Calu3 (cell line): ENCODE data around the gene LOXL3. TPM values are rescaled to one million over a fixed set of nuclear protein-coding genes. Genes with fewer than 3 reads are reported as not detected.

ENCODE experiments used
- BruUV-seq: library from RNA; stranded (reverse); fragments of 400-500 nt; replicated peaks from 2 replicates; lab custom pipeline; 2021; lab: Mats Ljungman, UMichigan
- CTCF ChIA-PET: fragments of 300-600 bp; sonication (Branson Sonifier 250); formaldehyde crosslinking; loops from one replicate; lab custom pipeline; 2022; ENCODE audit warnings: antibody characterized with exemption; lab: Charles Lee
- DNase-seq: peaks from one replicate; pipeline ENCODE4 v3.0.0; 2022
- H3K27ac Mint-ChIP-seq: one replicate; pipeline ENCODE4 v1.8.0; 2022; ENCODE audit warnings: mixed read lengths; ENCODE audit not compliant: unreplicated experiment
- H3K27me3 Mint-ChIP-seq: one replicate; pipeline ENCODE4 v1.8.0; 2022; ENCODE audit warnings: mixed read lengths; ENCODE audit not compliant: unreplicated experiment
- H3K36me3 Mint-ChIP-seq: one replicate; pipeline ENCODE4 v1.8.0; 2022; ENCODE audit warnings: mild to moderate bottlenecking, moderate library complexity, mixed read lengths; ENCODE audit not compliant: insufficient read depth, unreplicated experiment
- H3K4me1 Mint-ChIP-seq: one replicate; pipeline ENCODE4 v1.8.0; 2022; ENCODE audit warnings: mild to moderate bottlenecking, low read depth, mixed read lengths; ENCODE audit not compliant: unreplicated experiment
- H3K4me3 Mint-ChIP-seq: one replicate; pipeline ENCODE4 v1.8.0; 2022; ENCODE audit warnings: mild to moderate bottlenecking, low read depth, moderate library complexity, mixed read lengths; ENCODE audit not compliant: unreplicated experiment
- H3K9me3 Mint-ChIP-seq: one replicate; pipeline ENCODE4 v1.8.0; 2022; ENCODE audit warnings: low read depth, mixed read lengths; ENCODE audit not compliant: unreplicated experiment
- intact Hi-C: fragments of 100-400 bp; cut with micrococcal nuclease; formaldehyde crosslinking; loops from one replicate; pipeline ENCODE4 v1.10.0; 2022; ENCODE audit not compliant: unreplicated experiment
- total RNA-seq: library from RNA; stranded (reverse); gene quantifications from 2 replicates; pipeline ENCODE4 v1.2.3, GENCODE V29; 2022
- TF ChIP-seq, protein P1 (sequence below): fragments of 200-600 bp; IDR thresholded peaks from one replicate; pipeline ENCODE4 v1.8.0; 2022; ENCODE audit warnings: antibody characterized with exemption; ENCODE audit not compliant: unreplicated experiment

LOXL3 gene
- total RNA-seq, 1 experiment from 2014 or later = 1.2 TPM

DNA sequence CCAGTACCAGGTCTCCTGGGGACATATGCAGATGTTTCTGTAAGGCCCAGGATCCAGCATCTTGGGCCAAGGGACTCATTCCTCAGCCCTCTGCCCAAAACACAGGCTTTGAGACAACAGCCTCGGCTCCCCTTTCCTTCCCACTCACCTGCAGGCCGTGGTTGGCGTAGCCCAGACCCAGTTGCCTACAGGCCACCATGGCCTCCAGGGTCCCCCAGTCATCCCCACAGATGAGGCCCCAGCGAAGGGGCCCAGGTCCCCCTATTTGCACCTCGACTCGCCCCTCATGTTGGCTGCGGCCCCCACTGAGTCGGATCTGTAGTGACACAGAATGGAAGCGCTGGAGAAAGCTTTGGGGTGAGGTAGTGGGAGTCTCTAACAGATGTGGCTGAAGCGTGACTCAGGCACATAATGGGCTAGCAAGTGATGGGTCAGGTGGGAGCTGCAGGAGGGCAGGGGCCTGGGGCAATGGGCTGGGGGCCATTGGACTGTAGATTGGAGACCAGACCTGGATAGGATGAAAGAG, 18.2 kb downstream of the LOXL3 start:
- no peaks in the 10 kb centered on the region for H3K9me3 Mint-ChIP-seq
- no peak overlapping the region for H3K4me3 Mint-ChIP-seq
- no peak for DNase-seq
- peaks cover 16% of the 10 kb centered on the region for H3K4me1 Mint-ChIP-seq
- intact Hi-C loops = loop anchor here (10.0 kb wide), 1 partner anchor 201 kb away; no protein-coding TSS in a partner anchor
- H3K27me3 Mint-ChIP-seq = peaks cover 40% of the 10 kb centered on the region
- CTCF ChIA-PET = no interaction called here
- TF ChIP-seq, protein P1, sequence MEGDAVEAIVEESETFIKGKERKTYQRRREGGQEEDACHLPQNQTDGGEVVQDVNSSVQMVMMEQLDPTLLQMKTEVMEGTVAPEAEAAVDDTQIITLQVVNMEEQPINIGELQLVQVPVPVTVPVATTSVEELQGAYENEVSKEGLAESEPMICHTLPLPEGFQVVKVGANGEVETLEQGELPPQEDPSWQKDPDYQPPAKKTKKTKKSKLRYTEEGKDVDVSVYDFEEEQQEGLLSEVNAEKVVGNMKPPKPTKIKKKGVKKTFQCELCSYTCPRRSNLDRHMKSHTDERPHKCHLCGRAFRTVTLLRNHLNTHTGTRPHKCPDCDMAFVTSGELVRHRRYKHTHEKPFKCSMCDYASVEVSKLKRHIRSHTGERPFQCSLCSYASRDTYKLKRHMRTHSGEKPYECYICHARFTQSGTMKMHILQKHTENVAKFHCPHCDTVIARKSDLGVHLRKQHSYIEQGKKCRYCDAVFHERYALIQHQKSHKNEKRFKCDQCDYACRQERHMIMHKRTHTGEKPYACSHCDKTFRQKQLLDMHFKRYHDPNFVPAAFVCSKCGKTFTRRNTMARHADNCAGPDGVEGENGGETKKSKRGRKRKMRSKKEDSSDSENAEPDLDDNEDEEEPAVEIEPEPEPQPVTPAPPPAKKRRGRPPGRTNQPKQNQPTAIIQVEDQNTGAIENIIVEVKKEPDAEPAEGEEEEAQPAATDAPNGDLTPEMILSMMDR = no peak
- BruUV-seq = no TSS peak
- H3K36me3 Mint-ChIP-seq = peaks cover 7% of the 10 kb centered on the region
- H3K27ac Mint-ChIP-seq = no peak overlapping the region

DNA sequence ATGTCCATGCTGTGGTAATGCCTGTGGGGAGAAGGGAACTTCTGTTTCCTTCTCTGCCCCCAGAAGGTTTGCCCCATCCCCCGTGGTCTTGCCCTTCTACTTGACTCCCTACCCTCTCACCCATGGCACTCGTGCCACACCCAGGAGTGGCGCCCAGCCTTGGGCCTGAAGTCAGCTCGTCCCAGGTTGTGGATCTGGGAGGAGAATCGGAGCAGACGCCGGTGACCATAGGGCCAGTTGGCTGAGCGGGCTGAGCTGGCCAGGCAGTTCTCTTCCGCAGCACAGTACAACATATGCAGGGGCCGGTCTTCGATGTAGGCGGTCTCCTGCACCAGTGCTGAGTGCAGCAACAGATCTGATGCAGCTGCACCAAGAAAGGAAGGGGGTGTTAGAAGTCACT, 19.3 kb downstream of the LOXL3 start:
- H3K27ac Mint-ChIP-seq = no peak overlapping the region
- BruUV-seq = no TSS peak
- peaks cover 17% of the 10 kb centered on the region for H3K4me1 Mint-ChIP-seq
- CTCF ChIA-PET = no interaction called here
- no peak for DNase-seq
- H3K4me3 Mint-ChIP-seq = no peak overlapping the region
- peaks cover 18% of the 10 kb centered on the region for H3K36me3 Mint-ChIP-seq
- H3K9me3 Mint-ChIP-seq = no peaks in the 10 kb centered on the region
- TF ChIP-seq, protein P1 = no peak
- intact Hi-C loops = loop anchor here (10.0 kb wide), 1 partner anchor 200 kb away; no protein-coding TSS in a partner anchor
- H3K27me3 Mint-ChIP-seq = peaks cover 40% of the 10 kb centered on the region

DNA sequence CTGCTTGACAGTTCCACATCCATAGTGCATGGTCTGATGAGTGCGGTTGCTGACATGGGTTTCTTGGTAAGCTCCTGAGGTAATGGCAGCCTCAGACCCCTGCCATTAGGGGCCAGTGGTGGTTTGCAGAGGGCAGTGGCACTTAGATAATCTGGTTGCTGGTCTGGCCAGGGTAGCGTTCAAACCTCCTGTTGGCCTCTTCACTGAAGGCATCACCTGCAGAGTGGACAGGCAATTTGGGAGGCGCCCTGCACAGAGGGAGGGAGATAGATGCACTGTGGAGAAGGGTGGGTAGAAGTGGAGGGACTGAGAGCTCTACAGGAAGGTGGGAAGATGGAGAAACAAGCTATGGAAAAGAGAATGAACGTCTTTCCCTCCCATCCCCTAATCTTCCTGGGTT, 20.3 kb downstream of the LOXL3 start:
- Mint-ChIP-seq H3K36me3 (peaks cover 28% of the 10 kb centered on the region), H3K27me3 (peaks cover 30% of the 10 kb centered on the region), H3K9me3 (no peaks in the 10 kb centered on the region), H3K27ac (no peak overlapping the region), H3K4me1 (peaks cover 19% of the 10 kb centered on the region), H3K4me3 (no peak overlapping the region)
- CTCF ChIA-PET = no interaction called here
- intact Hi-C loops = loop anchor here (10.0 kb wide), 1 partner anchor 199 kb away; no protein-coding TSS in a partner anchor
- no peak for DNase-seq
- TF ChIP-seq, protein P1 = no peak
- no TSS peak for BruUV-seq

DNA sequence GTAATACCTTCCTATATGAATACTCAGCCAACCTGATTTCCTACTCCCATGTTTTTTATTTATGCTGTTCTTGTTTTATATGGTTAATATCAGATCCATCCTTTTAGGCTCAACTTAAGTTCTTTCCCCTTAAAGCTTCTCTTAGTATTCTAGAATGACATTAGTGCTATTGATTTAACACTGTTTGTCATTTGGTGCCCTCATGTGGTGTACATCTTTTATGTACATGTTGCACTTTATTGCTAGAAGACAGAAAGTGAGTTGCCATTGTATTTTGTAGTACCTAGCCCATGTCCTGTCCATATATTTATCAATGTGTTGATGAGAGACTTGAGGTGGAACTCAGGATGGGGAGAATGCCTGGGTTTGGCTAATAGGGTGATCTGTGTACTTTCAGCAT, 21.5 kb downstream of the LOXL3 start:
- intact Hi-C loops = loop anchor here (1.0 to 10.0 kb wide), 2 partner anchors 49 to 197 kb away; partner anchors contain the start of gene TTC31
- CTCF ChIA-PET = interaction anchor here (0.7 to 1.9 kb wide), 4 partner anchors 26 to 74 kb away, joined by 3 to 11 read pairs (median 5); partner anchors contain the start of genes CCDC142, TTC31 and WBP1
- Mint-ChIP-seq H3K4me3 (no peak overlapping the region), H3K9me3 (no peaks in the 10 kb centered on the region), H3K36me3 (peaks cover 34% of the 10 kb centered on the region), H3K27ac (no peak overlapping the region), H3K27me3 (peaks cover 18% of the 10 kb centered on the region), H3K4me1 (peaks cover 28% of the 10 kb centered on the region)
- BruUV-seq = no TSS peak
- TF ChIP-seq, protein P1 = no peak
- DNase-seq = no peak
